ENCODE measurements around the gene P2RY11.

The P2RY11 gene

GRCh38 chr19:10086591-10087192 lies 24.8 kb upstream of the P2RY11 start:
- Histone ChIP-seq H3F3A (ENCODE audit: low read depth) (no peaks in the 10 kb centered on the region), H3K36me3 (ENCODE audit: insufficient read depth, low read length) (no peaks in the 10 kb centered on the region), H2AFZ (ENCODE audit: low read length) (peak overlapping the region; percentile 96), H3K27me3 (ENCODE audit: insufficient read depth, low read length, poor library complexity, severe bottlenecking) (no peaks in the 10 kb centered on the region), H3K9ac (ENCODE audit: low read depth, low read length, poor library complexity, severe bottlenecking) (peak overlapping the region; percentile 94), H3K9me2 (replicated peaks; ENCODE audit: low read depth, low read length) (no peaks in the 10 kb centered on the region), H3K4me1 (ENCODE audit: insufficient read depth, low read length, poor library complexity, severe bottlenecking) (peaks cover 11% of the 10 kb centered on the region), H4K20me1 (ENCODE audit: insufficient read depth, low read length, poor library complexity, severe bottlenecking) (no peaks in the 10 kb centered on the region), H3K4me2 (ENCODE audit: low read depth, low read length, poor library complexity, severe bottlenecking) (peak overlapping the region; percentile 89), H3K9me3 (ENCODE audit: insufficient read depth, low read depth, low read length) (no peaks in the 10 kb centered on the region), H3K4me3 (ENCODE audit: low read length, poor library complexity, severe bottlenecking) (peak overlapping the region; percentile 97), H3K79me2 (ENCODE audit: insufficient read depth, low read length) (peaks cover 11% of the 10 kb centered on the region)
- TF ChIP-seq CTCF (conservative IDR thresholded peaks at IDR 0.05; ENCODE audit: low read length) (no peak), EZH2phosphoT487 (IDR thresholded peaks at IDR 0.05; ENCODE audit: borderline replicate concordance) (no peak)

- no peaks in the 10 kb centered on the region for H3K27me3 ChIP-seq (ENCODE audit: insufficient read depth, low read length, poor library complexity, severe bottlenecking)
- peaks cover 11% of the 10 kb centered on the region for H3K79me2 ChIP-seq (ENCODE audit: insufficient read depth, low read length)
- no peaks in the 10 kb centered on the region for H4K20me1 ChIP-seq (ENCODE audit: insufficient read depth, low read length, poor library complexity, severe bottlenecking)
- peak overlapping the region; percentile 94 for H3K9ac ChIP-seq (ENCODE audit: low read depth, low read length, poor library complexity, severe bottlenecking)
- H3K4me1 ChIP-seq (ENCODE audit: insufficient read depth, low read length, poor library complexity, severe bottlenecking) = peaks cover 11% of the 10 kb centered on the region
- no peaks in the 10 kb centered on the region for H3F3A ChIP-seq (ENCODE audit: low read depth)
- peak overlapping the region; percentile 89 for H3K4me2 ChIP-seq (ENCODE audit: low read depth, low read length, poor library complexity, severe bottlenecking)
- no peak overlapping the region for H2AFZ ChIP-seq (ENCODE audit: low read length)
- H3K36me3 ChIP-seq (ENCODE audit: insufficient read depth, low read length) = no peaks in the 10 kb centered on the region
- peak overlapping the region; percentile 97 for H3K4me3 ChIP-seq (ENCODE audit: low read length, poor library complexity, severe bottlenecking)
- no peaks in the 10 kb centered on the region for H3K9me3 ChIP-seq (ENCODE audit: insufficient read depth, low read depth, low read length)
- no peak for TF ChIP-seq EZH2phosphoT487 (IDR thresholded peaks at IDR 0.05; ENCODE audit: borderline replicate concordance)
- TF ChIP-seq CTCF (conservative IDR thresholded peaks at IDR 0.05; ENCODE audit: low read length) = no peak
- no peaks in the 10 kb centered on the region for H3K9me2 ChIP-seq (replicated peaks; ENCODE audit: low read depth, low read length)
Measured at GRCh38 chr19:10087296-10088061, 24.0 kb upstream of the P2RY11 start.

- no peak overlapping the region for H3K4me2 ChIP-seq (ENCODE audit: low read depth, low read length, poor library complexity, severe bottlenecking)
- no peaks in the 10 kb centered on the region for H4K20me1 ChIP-seq (ENCODE audit: insufficient read depth, low read length, poor library complexity, severe bottlenecking)
- no peaks in the 10 kb centered on the region for H3K9me2 ChIP-seq (replicated peaks; ENCODE audit: low read depth, low read length)
- no peak for TF ChIP-seq CTCF (conservative IDR thresholded peaks at IDR 0.05; ENCODE audit: low read length)
- no peak for TF ChIP-seq EZH2phosphoT487 (IDR thresholded peaks at IDR 0.05; ENCODE audit: borderline replicate concordance)
- no peak overlapping the region for H3K9ac ChIP-seq (ENCODE audit: low read depth, low read length, poor library complexity, severe bottlenecking)
- H3K9me3 ChIP-seq (ENCODE audit: insufficient read depth, low read depth, low read length) = no peaks in the 10 kb centered on the region
- H3K79me2 ChIP-seq (ENCODE audit: insufficient read depth, low read length) = peaks cover 11% of the 10 kb centered on the region
- H2AFZ ChIP-seq (ENCODE audit: low read length) = no peak overlapping the region
- H3K4me3 ChIP-seq (ENCODE audit: low read length, poor library complexity, severe bottlenecking) = no peak overlapping the region
- no peaks in the 10 kb centered on the region for H3K36me3 ChIP-seq (ENCODE audit: insufficient read depth, low read length)
- no peaks in the 10 kb centered on the region for H3K27me3 ChIP-seq (ENCODE audit: insufficient read depth, low read length, poor library complexity, severe bottlenecking)
- no peaks in the 10 kb centered on the region for H3F3A ChIP-seq (ENCODE audit: low read depth)
- H3K4me1 ChIP-seq (ENCODE audit: insufficient read depth, low read length, poor library complexity, severe bottlenecking) = peaks cover 11% of the 10 kb centered on the region
Measured at GRCh38 chr19:10088949-10089554, 22.4 kb upstream of the P2RY11 start.

Data from Loucy (cell line).